HTR-8/SVneo (cell line): Measurements from ENCODE around the gene YLPM1.

Experiments
- DNase-seq: peaks from one replicate; pipeline ENCODE4 v3.0.0; 2011; ENCODE audit warnings: low spot score, mixed read lengths; ENCODE audit not compliant: insufficient read length
- FAIRE-seq: peaks from 2 replicates; lab custom pipeline; 2011; peaks lifted over from hg19 to GRCh38; lab: Jason Lieb, UNC

YLPM1 gene

DNA sequence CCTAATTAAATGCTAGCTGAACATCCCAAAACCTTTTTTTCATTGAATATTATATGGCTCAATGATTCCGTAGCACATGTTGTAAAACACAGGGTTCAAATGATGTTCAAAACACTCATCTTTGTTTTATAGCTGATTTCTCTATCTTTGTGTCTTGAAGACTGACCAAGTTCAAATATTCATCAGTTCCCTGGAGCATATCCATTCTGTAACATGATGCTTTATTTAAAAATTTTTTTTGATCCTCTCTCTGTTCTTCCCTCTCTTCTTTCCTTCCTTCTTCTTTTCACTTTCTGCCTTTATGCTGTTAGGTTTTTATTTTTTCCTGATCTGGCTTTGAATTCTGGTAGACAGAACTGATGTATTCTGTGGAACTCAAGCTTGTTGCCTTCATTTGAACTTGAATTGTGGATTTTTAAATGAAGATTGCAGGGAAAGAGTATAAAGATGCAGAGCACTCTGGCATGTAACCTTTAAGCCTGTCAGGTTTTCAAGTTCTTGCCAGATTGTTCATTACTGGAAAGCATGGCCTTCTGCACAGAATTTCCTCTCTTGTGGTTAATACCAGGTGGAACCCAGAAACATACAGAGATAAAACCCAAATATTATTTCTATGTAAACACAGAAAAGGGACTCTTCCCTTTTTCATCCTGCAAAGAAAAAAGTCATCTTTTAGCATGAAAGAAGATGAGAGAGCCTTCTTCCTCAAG is 73.3 kb downstream of the YLPM1 start:
- FAIRE-seq (no peak), DNase-seq (no peak)

DNA sequence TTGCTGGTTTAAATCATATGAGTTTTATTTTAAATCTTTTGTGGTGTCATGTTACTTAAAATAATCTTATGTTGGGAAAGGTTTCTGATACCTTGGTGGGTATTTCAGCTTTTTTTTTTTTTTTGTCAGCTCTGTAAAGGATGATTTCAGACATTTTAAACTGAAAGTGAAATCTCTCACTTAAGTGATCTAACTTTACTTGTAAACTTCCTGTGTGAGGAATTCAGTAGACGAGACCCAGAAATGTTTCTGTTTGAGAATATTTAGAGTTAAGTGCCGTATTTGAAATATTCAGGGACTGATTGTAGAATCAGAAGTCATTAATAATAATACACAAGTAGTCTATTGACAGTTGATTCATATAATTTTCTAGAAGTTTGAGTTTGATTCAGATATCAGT is 75.0 kb downstream of the YLPM1 start:
- no peak for DNase-seq
- no peak for FAIRE-seq

DNA sequence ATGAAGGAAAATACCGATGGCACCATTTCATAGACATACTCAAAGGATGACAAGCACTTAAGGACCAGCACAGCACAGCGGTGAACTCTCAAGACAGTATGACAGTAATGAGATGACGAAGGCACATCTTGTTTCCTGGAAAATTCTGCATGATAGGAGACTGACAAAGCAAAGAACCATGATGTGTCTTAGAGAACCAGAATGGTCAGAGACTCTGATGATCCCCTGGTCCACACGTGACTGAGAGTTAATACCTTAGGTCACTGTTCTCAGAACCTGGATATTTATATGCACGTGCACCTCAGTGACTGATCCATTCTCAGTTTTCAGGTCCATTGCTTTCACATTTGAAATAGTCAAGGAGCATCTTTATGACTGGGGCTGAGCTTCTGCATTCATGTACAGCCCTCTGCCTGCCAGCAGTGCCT is 77.5 kb downstream of the YLPM1 start:
- DNase-seq (no peak), FAIRE-seq (peak; percentile 90)

DNA sequence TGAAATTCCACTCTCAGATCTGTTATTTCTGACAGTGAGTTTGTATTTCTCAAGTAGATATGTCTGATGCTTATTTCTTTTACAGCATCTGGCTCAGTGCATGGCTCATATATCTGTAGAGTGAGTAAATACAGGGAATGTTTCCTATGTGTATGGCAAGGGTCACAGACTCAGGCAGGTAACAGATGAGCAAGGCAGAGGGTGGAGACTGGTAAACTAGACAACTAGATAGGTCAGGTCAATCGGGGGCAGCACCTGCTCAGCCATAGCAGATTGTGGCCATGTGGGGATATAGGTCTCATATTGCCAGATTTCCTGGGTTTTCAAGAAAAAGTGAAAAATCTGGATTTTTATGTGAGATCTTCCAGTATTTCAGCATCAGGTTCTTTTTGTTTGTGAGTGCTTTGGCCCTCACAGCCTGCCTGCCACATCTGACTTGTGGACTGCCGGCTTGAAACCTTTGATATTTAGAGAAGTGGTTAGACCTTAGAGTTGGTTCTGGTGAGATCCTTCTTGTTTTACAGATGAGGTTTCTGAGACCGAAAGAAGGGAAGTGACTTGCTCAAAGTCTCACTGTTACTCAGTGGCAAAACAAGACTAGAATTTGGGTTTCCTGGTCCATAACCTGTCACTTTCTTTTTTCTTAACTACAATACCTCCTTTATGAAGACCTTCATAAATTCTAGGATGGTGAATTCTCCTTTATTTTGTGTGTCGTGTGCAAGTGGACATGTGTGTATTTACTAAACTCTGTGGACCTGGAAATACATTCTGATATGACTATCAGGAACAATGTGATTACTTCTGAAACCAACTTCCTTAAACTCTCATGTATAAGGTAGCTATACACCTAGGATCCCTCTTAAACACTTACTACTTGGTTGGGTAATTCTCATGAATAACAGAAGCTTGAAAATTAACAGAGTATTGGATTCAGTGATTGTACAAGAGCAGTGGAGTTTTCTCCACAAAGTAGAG is 78.4 kb downstream of the YLPM1 start:
- peak; percentile 74 for FAIRE-seq
- no peak for DNase-seq

DNA sequence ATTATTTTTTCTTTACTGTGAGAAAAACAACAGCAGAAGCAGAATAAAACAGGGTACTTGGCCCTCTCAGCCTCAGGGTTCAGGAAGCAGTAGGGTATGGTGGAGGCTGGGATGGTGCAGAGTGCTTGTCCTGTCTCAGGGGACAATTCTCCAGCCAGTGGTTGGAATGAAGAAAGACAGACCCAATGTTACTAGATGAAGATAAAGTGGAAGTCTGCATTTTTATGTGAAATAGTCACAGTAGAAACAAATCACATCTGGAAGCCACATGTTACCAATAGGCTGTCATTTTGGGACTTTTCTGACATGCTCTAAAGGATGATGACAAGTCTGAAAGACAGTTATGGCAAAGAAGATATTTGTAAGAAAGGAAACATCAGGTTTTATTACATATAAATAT is 80.5 kb downstream of the YLPM1 start:
- FAIRE-seq (peak; percentile 63), DNase-seq (no peak)

DNA sequence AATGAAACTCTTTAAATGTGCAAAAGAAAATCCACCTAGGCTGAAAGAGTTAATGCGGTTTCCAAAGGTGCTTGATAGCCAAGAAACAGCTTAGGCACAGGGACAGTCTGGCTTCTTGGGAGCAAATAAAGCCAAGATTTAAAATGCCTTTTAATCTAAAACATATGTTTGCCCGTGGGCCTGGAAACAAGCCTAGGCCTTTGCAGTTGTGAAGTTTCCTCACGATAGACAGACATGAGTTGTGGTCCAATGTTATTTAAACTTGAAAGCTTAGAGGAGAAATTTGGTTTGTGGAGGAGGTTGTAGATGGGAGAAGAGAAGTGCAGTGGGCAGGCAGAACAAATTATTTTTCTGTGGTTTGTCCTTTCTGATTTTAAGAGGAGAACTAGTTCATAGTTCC is 83.1 kb downstream of the YLPM1 start:
- DNase-seq (no peak), FAIRE-seq (no peak)

DNA sequence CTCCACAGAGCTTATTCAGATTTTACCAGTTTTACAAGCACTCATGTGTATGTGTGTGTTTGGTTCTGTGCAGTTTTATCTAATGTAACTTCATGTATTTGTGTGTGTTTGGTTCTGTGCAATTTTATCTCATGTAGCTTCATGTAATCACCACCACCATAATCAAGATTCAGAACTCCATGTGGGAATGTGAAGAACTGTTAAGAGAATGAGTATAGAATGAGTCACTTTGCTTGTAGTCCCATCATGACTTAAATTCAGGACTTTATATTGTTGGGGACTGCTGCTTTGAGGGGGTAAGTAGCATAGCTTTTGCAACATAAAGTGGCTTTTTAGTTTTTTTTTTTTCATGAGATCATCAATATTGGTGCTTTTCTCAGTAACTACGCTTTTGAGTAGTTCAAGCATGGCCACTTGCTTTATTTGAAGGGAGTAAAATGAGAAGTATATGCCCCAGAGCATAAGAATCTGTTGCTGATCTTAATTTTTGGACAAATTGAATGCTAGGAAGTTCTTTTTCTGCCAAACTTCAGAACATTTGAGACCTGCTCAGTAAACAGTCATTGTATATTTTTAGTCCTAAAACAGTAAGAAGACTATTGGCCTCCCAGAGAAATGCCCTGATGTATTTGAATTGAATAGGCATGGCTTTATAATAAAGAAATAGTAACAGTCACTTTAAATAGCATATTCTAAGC is 84.0 kb downstream of the YLPM1 start:
- FAIRE-seq (peak; percentile 78), DNase-seq (no peak)

DNA sequence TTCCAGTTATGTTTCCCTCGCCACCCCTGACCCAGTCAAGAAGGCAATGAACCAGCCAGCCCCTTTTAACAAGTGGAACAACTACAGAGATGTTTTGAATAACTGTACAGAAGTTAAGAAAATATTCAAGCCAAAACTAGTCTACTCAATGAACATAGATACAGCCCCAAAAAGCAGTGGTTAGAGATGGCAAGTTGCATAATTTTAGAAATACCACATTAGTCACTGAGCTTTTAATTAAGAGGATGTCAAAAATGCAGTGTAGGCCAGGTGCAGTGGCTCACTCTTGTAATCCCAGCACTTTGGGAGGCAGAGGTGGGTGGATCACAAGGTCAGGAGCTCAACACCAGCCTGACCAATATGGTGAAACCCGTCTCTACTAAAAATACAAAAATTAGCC is 85.7 kb downstream of the YLPM1 start:
- DNase-seq (no peak), FAIRE-seq (peak; percentile 31)

DNA sequence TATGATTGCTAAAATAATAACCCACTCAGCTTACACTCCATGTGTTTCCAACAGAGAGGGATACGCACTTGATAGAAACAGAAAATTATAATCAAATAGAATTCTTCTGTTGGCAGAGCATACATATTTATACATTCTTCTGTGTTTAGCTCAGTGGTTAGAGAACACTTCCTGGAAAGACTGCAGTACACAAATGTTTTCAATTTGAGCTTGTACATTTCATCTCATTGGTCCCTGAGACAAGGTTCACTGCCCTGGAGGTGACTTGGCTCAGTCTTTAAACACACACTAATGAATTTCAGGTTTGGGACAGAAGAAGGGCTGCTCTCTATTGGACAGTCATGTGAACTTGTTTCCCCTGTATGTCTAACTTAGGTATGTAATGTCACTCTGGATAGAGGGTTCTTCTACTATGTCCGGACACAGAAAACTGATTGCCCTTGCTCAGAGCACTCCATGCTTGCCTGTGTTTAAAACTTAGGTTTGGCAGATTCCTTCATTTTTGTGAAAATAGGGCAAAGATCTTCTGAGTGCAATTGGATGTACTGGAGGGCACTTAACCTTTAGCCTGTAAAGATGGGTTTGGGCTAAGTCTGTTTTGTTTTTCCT is 89.9 kb downstream of the YLPM1 start:
- FAIRE-seq (peak; percentile 13), DNase-seq (no peak)

DNA sequence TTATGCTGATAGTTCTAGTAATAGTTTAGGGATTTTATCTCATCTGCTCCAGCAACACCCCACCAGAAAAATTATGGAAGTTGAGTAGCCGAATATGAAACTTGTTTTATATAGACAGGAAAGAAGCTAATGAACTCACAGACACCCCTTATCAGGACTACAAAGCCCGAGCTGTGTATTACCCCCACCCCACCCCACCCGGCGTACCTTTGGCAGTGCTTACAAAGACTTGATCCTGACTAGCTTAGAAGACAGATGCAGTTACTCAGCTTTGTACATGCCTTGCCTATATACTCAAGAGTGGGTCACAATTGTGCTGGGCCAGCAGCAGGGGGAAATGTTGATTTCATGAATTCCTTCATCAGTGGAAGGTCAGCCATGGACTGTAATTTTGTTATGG is 90.5 kb downstream of the YLPM1 start:
- FAIRE-seq (no peak), DNase-seq (no peak)

DNA sequence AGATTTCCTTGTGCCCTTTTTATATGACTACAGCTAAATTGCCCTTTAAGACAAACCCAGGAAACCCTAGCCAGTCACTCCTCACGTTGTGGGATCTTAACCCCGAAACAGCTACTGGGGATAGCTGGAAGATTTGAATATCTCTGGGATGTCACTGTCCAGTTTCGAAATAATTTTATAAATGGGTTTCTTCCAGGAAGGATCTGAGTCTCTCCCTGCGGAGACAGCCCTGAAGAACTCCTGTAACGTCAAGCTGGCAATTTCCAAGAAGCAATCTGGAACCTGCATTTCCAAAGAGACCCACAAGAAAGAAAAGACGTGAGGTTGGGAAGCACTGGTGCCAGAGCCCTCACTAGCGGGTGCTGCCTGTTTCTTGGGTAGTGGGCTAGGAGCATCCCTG is 91.9 kb downstream of the YLPM1 start:
- FAIRE-seq (no peak), DNase-seq (no peak)

DNA sequence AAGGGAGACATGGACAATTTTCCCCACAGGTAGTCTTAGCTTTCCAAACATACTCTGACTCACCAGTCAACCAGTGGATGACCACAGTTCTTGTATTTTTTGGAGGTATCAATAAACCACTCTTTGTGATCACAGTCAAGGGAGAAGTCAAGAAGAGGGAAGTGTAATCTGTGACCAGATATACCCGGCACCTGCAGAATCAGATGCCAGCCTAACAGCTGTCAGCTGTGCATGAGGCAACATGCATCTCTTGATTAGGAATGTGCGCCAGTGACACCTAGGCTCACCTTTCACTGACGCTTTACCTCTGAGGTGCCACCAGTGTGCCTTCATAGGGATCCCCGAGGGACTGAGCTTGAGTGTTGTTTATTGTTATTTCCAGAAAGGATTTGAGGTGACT is 92.8 kb downstream of the YLPM1 start:
- DNase-seq (no peak), FAIRE-seq (no peak)

DNA sequence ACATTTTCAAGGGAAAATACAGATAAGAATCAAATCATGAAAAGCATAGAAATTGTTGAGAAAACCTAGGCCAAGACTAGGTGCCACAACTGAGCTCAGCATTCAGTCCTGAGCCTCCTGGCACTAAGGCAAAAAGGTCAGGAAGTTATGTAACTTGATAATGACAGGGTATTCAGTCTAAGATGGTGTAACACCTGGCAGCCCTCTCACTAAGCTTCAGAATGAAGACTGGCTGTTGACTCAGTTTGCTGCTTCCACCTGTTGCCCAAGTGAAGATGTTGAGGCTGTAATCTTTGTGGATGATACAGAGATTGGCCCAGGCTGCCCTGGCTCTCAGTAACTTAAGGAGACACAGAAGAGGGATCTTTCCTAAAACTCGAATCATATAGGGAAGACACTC is 93.2 kb downstream of the YLPM1 start:
- no peak for DNase-seq
- FAIRE-seq, result no peak

DNA sequence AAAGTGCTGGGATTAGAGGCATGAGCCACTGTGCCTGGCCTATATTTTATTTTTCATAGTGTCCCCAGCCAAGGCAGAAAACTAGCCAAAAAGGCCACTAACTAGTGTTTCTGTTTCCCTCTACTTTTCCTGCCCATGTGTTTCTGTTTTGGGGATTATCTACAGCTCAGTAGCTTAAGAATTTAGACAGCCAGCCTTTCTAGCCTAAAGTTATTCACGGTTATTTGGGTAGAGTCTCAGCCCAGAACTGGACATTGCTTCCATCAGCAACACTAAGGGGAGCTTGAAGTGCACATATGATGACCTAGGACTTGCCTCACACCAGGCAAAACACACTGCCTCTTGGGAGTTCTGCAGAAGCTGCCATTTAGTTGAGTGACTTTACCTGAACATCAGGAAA is 94.9 kb downstream of the YLPM1 start:
- DNase-seq (no peak), FAIRE-seq (peak; percentile 69)

DNA sequence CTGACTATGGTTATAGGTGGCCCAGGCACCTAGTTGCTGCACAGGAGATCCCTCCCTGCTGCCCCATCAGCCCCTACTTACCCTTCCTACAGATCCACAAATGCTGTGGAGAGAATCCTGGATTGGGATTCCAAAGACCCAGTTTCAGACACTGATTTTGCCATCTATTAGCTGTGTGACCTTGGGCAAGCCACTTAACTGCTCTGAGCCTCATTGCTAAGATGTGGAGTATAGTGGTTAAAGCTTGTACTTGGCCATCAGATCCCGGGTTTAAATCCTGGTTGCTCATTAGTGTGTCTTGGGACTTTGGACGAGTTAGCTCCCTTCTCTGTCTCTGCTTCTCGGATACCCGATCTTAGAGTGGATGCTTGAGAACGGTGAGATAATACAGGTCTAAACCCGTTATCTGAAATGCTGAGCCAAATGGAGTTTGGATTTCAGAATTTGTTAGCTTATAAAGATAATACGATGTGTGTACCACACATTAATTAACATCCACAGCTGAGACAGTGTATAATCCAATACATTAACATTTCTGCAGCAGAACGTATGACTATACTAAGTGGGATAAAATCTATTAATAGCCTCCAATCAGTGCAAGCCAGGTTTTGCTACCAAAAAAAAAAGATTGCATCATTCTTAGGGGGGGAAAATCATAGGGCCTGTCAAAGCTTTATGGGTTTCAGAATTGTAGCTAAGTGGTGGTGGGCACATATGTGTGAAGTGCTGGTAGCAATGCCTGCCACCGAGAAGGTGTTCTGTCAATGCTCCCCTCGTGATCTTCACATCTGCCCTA is 96.8 kb downstream of the YLPM1 start:
- DNase-seq (no peak), FAIRE-seq (no peak)

DNA sequence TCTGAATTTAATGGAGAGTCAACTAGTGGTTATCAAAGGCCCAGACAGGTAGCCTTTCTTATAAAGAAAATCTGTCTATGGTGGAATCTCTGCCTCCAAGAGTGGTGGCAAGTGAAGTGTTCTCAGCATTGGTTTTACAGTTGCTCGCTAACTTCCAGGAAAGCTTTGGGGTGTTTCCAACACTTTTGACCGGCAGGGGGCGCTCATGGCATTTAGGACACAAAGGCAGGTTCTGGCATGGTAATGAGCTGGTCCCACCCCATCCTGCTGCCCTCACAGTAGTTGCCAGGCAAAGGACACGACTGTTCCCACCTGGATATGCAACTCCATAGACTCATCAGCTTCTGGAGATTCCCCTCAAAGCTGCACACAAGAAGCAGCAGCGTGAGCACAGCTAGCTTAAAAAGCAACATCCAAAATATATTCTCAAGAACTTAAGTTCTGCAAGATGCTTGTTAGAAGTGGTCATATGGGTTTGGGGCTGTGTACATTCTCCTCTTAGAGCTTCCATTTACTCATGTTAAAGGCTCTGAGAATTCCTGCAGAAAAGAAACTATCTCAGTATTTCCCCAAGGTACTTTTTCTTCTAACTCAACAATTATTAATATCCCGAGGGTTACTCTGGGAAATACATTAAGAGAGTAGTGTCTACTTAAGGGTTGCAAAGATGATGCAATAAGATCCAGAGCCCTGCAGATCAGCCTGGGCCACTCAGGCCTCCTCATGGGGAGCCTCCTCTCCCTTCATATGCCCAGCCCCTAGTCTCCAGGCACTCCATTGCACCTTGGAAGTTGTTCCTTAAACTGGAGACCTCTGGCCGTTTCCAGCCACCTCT is 98.0 kb downstream of the YLPM1 start:
- DNase-seq, result peak; percentile 96
- peak; percentile 98 for FAIRE-seq

DNA sequence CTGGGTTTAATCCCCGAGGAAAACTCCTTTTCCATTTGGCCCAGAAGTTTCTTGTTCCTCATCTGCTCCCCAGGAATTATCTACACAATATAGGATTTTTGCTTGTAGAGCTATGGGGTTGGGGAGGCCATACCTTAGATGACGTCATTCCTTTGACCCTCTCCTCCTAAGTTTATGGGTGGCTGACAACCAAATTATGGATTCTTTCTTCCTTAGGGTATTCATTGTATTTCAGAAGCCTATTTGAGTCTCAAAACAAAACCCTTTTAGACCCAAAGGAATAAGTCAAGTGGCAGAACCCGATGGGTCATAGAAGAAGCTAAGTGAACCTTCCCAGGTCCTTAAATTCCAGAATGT is 98.6 kb downstream of the YLPM1 start:
- no peak for FAIRE-seq
- no peak for DNase-seq

DNA sequence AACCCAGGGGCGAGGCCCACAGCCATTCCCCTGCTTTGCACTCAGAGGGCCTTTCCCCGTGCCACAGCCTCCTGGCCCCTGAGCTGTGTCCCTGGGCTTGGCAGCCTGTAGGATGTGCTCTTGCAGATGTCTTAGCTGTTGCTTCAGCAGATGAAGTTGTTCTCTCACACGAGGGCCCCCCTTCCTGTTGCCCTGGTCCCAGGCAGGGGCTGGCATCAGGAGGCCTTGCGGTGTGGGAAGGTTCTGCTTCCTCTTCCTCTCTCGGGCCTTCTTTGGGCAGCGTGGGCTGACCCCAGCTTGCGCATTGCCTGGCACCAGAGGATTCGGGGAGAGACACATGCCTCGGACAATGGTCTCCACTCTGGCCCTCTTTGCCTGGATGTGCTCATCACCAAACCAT is 100.2 kb downstream of the YLPM1 start:
- no peak for DNase-seq
- peak; percentile 13 for FAIRE-seq

DNA sequence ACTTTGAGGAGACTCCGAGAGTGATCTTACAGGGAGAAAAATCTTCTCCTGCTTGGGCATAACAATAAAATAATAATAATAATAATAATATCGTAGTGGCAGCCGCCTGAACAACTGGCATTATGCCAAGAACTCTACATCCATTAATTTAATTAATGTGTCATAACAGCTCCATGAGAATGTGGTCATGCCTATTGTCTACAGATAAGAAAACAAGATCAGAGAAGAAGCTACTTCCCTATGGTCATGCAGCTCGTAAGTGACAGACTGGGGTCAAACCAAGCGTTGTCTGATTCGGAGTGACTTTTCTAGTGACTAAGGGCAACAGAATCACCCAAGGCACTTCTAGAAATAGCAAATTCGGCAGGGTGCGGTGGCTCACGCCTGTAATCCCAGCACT is 101.1 kb downstream of the YLPM1 start:
- DNase-seq (no peak), FAIRE-seq (peak; percentile 70)
